Measurements from ENCODE around the gene KCNT1. TPM values are rescaled to one million over a fixed set of nuclear protein-coding genes. Genes with fewer than 3 reads are reported as not detected.

The KCNT1 gene
- total and polyA plus RNA-seq, 10 of the 15 experiments (the other 5 are each of a cell fraction or from before 2014, with no cell fraction given): not detected

GRCh38 chr9:135777623-135778177 is 75.7 kb downstream of the KCNT1 start:
- ATAC-seq: no peak
- ChIA-PET POLR2A (no interaction called here), SMC1A (ENCODE audit: uncharacterized antibody, unreplicated experiment) (no interaction called here), CTCF (no interaction called here), RAD21 (ENCODE audit: unreplicated experiment) (no interaction called here)
- DNase-seq (ENCODE audit: low read depth, low spot score): no peak
- Histone ChIP-seq H3K4me3 (no peak overlapping the region), H3K4me2 (ENCODE audit: control insufficient read depth, insufficient read depth) (no peak overlapping the region), H3K79me2 (ENCODE audit: control insufficient read depth, insufficient read depth, low read length) (no peaks in the 10 kb centered on the region), H3K4me1 (ENCODE audit: control insufficient read depth, insufficient read depth, low read length) (no peaks in the 10 kb centered on the region), H4K20me1 (ENCODE audit: control insufficient read depth, insufficient read depth) (no peaks in the 10 kb centered on the region), H3K27me3 (replicated peaks in 1 of 2; ENCODE audit: control insufficient read depth in 2 of 2, insufficient read depth in 2 of 2, low read length in 1 of 2) (no peaks in the 10 kb centered on the region), H3K9ac (ENCODE audit: control insufficient read depth, insufficient read depth, low read length) (no peak overlapping the region), H3K27ac (ENCODE audit: control insufficient read depth, insufficient read depth) (no peak overlapping the region), H3K9me3 (replicated peaks; ENCODE audit: control insufficient read depth, insufficient read depth, low read length) (no peaks in the 10 kb centered on the region), H2AFZ (ENCODE audit: control insufficient read depth, low read depth, low read length) (no peak overlapping the region), H3K36me3 (ENCODE audit: control insufficient read depth in 2 of 2, insufficient read depth in 2 of 2, low read length in 1 of 2) (no peaks in the 10 kb centered on the region)
- no peak for TF ChIP-seq ATF2 (IDR thresholded peaks at IDR 0.05; ENCODE audit: low read length)
- TF ChIP-seq POU2F2 (IDR thresholded peaks at IDR 0.05; ENCODE audit: borderline replicate concordance, low read depth, low read length): no peak
- TF ChIP-seq CBX3 (IDR thresholded peaks at IDR 0.05; ENCODE audit: borderline replicate concordance, low read depth): no peak
- TF ChIP-seq MEF2A (IDR thresholded peaks at IDR 0.05; ENCODE audit: insufficient read depth, low read depth, low read length): no peak
- TF ChIP-seq YY1 (IDR thresholded peaks at IDR 0.05; ENCODE audit: low read depth, low read length): no peak
- no peak for TF ChIP-seq NKRF (conservative IDR thresholded peaks at IDR 0.05)
- TF ChIP-seq ZNF207 (IDR thresholded peaks at IDR 0.05; ENCODE audit: borderline replicate concordance): no peak
- intact Hi-C loops (cut with micrococcal nuclease; ENCODE audit: unreplicated experiment): no loop called here
- no peak for FAIRE-seq
- in situ Hi-C loops (cut with MboI): no loop called here
- BruUV-seq (replicated peaks): no TSS peak

Data from GM12878 (cell line).